Prostate gland (tissue), 2 donors: ENCODE measurements around the gene IRF4. TPM values are rescaled to one million over a fixed set of nuclear protein-coding genes. Genes with fewer than 3 reads are reported as not detected.

Experiments
- DNase-seq: peaks from one replicate; pipeline ENCODE4 v3.0.0-alpha.2; 2019; ENCODE audit warnings: low spot score
- H3K27ac ChIP-seq, 2 donors: fragments of 200-600 bp; sonication (generic); 2 replicates each; pipeline ENCODE4 v1.5.1; 2017 to 2019
- H3K27me3 ChIP-seq: fragments of 200-600 bp; sonication (generic); replicated peaks from 2 replicates; pipeline ENCODE4 v1.5.1; 2019; ENCODE audit not compliant: insufficient read depth
- H3K36me3 ChIP-seq, 2 donors: fragments of 200-600 bp; sonication (generic); 1 replicate in 1 of 2; 2 replicates in 1 of 2; pipeline versions ENCODE4 v1.5.1 to v1.8.1; 2017 to 2019
- H3K4me1 ChIP-seq: fragments of 200-600 bp; sonication (generic); replicated peaks from 2 replicates; pipeline ENCODE4 v1.5.1; 2019
- H3K4me3 ChIP-seq, 2 donors: fragments of 200-600 bp; sonication (generic); 2 replicates each; pipeline ENCODE4 v1.5.1; 2017 to 2019
- H3K9me3 ChIP-seq: fragments of 200-600 bp; sonication (generic); 2 replicates; pipeline ENCODE4 v1.5.1; 2017
- CTCF ChIP-seq, 4 experiments: fragments of 200-600 bp in 2 of 4; fragments of 450-650 bp in 2 of 4; sonication (generic) in 2 of 4; IDR thresholded peaks; 1 replicate in 3 of 4; 2 replicates in 1 of 4; pipeline ENCODE4 v1.5.1; 2016 to 2019; ENCODE audit warnings: antibody characterized with exemption in 4 of 4, mild to moderate bottlenecking in 2 of 4, moderate library complexity in 2 of 4
- POLR2A ChIP-seq: fragments of 450-650 bp; IDR thresholded peaks from one replicate; pipeline ENCODE4 v1.6.1; 2016; ENCODE audit warnings: antibody characterized with exemption, mild to moderate bottlenecking
- POLR2AphosphoS5 ChIP-seq: sonication (generic); formaldehyde crosslinking; IDR thresholded peaks from one replicate; pipeline ENCODE4 v1.6.1; 2017; ENCODE audit warnings: antibody characterized with exemption
- WGBS: methylation state at CpG from one replicate; pipeline ENCODE4 v1.1.5; 2018; 5-methylcytosine and 5-hydroxymethylcytosine counted together
- intact Hi-C: fragments of 100-400 bp; cut with DNase I; formaldehyde crosslinking; loops from one replicate; pipeline ENCODE4 v1.14.2; 2022
- total RNA-seq, 2 donors: library from RNA; depleted of rRNA; stranded (reverse); fragments of >200 nt; gene quantifications; one replicate each; pipeline ENCODE4 v1.1.0, GENCODE V29; 2016

The IRF4 gene
- total RNA-seq, 2 donors from 2014 or later: 0.77 to 1.6 TPM

GRCh38 chr6:404685-405423 lies 13.3 kb downstream of the IRF4 start:
- H3K9me3 ChIP-seq: no peaks in the 10 kb centered on the region
- H3K4me3 ChIP-seq: no peak overlapping the region
- no peaks in the 10 kb centered on the region for H3K4me1 ChIP-seq
- intact Hi-C loops: no loop called here
- DNase-seq: no peak
- no peak overlapping the region for H3K27ac ChIP-seq
- no peaks in the 10 kb centered on the region for H3K36me3 ChIP-seq
- peaks cover 11% of the 10 kb centered on the region for H3K27me3 ChIP-seq
- no peak for TF ChIP-seq POLR2A
- TF ChIP-seq CTCF (IDR thresholded peaks at IDR 0.05): no peak
- no peak for TF ChIP-seq POLR2AphosphoS5
- 81% methylated on average over 15 of the region's 15 CpGs for WGBS

GRCh38 chr6:408148-408547 lies 16.6 kb downstream of the IRF4 start:
- intact Hi-C loops: no loop called here
- DNase-seq: no peak

GRCh38 chr6:408599-409102 lies 17.1 kb downstream of the IRF4 start:
- WGBS: 45% methylated on average over 9 of the region's 9 CpGs
- Histone ChIP-seq H3K27me3 (peaks cover 3% of the 10 kb centered on the region), H3K4me3 (no peak overlapping the region), H3K9me3 (no peaks in the 10 kb centered on the region), H3K36me3 (no peaks in the 10 kb centered on the region), H3K4me1 (no peaks in the 10 kb centered on the region), H3K27ac (no peak overlapping the region)
- intact Hi-C loops: no loop called here
- no peak for TF ChIP-seq POLR2AphosphoS5
- TF ChIP-seq POLR2A: no peak
- TF ChIP-seq CTCF (IDR thresholded peaks at IDR 0.05): peak in 1 of 4 experiments; percentile 29
- no peak for DNase-seq

More at GRCh38 chr6:408148-408547, 16.6 kb downstream of the IRF4 start:
- Histone ChIP-seq H3K27me3 (peaks cover 8% of the 10 kb centered on the region), H3K4me1 (no peaks in the 10 kb centered on the region), H3K4me3 (no peak overlapping the region), H3K27ac (no peak overlapping the region), H3K36me3 (no peaks in the 10 kb centered on the region), H3K9me3 (no peaks in the 10 kb centered on the region)
- WGBS: 56% methylated on average over 5 of the region's 5 CpGs
- TF ChIP-seq POLR2AphosphoS5 (no peak), CTCF (IDR thresholded peaks at IDR 0.05) (no peak), POLR2A (no peak)

GRCh38 chr6:409370-409972 lies 17.9 kb downstream of the IRF4 start:
- no peak for DNase-seq
- Histone ChIP-seq H3K9me3 (no peaks in the 10 kb centered on the region), H3K27ac (no peak overlapping the region), H3K36me3 (no peaks in the 10 kb centered on the region), H3K4me1 (no peaks in the 10 kb centered on the region), H3K27me3 (peaks cover 2% of the 10 kb centered on the region), H3K4me3 (no peak overlapping the region)
- intact Hi-C loops: no loop called here
- TF ChIP-seq POLR2AphosphoS5 (no peak), CTCF (IDR thresholded peaks at IDR 0.05) (no peak), POLR2A (no peak)
- 93% methylated on average over 4 of the region's 4 CpGs for WGBS
